Testis (tissue), 2 donors: ENCODE results near the gene RFC2.

Source experiments
- CTCF ChIP-seq, 3 experiments: fragments of 450-650 bp in 2 of 3; fragments of 200-600 bp in 1 of 3; sonication (generic) in 1 of 3; IDR thresholded peaks; one replicate each; pipeline ENCODE4 v1.5.1; 2016 to 2019; ENCODE audit warnings: antibody characterized with exemption in 3 of 3, mild to moderate bottlenecking in 2 of 3, moderate library complexity in 1 of 3
- POLR2A ChIP-seq: fragments of 450-650 bp; IDR thresholded peaks from one replicate; pipeline ENCODE4 v1.6.1; 2017; ENCODE audit warnings: antibody characterized with exemption, mild to moderate bottlenecking, moderate library complexity

GRCh38 chr7:74300926-74301325 is 46.7 kb upstream of the RFC2 start:
- TF ChIP-seq CTCF (IDR thresholded peaks at IDR 0.05): no peak
- TF ChIP-seq POLR2A: no peak
